Endothelial cell of umbilical vein (primary cell): ENCODE measurements around the gene APOD. TPM values are rescaled to one million over a fixed set of nuclear protein-coding genes. Genes with fewer than 3 reads are reported as not detected.
A peak's percentile ranks its signal among the peaks of the same experiment; 100 is the strongest.

Experiments
- BruUV-seq: library from RNA; stranded (reverse); fragments of 400-500 nt; replicated peaks from 2 replicates; lab custom pipeline; 2021; lab: Mats Ljungman, UMichigan
- CTCF ChIA-PET: fragments of 300-600, 350-600 bp; sonication (Branson Sonifier 250); formaldehyde crosslinking; loops from one replicate; lab custom pipeline; 2021; ENCODE audit warnings: antibody characterized with exemption, inconsistent platforms; lab: Charles Lee
- POLR2A ChIA-PET: fragments of 300-600, 350-600 bp; sonication (Branson Sonifier 250); formaldehyde crosslinking; loops from one replicate; lab custom pipeline; 2021; ENCODE audit warnings: antibody characterized with exemption, inconsistent platforms; lab: Charles Lee
- DNase-seq: peaks from one replicate; pipeline ENCODE4 v3.0.0-alpha.2; 2011; ENCODE audit warnings: low read depth, low spot score
- FAIRE-seq: peaks from 2 replicates; lab custom pipeline; 2011; peaks lifted over from hg19 to GRCh38; lab: Jason Lieb, UNC
- H2AFZ ChIP-seq: 2 replicates; pipeline ENCODE4 v1.6.0; 2012; ENCODE audit warnings: low read depth, low read length, control low read depth, inconsistent platforms
- H3K27ac ChIP-seq: 2 replicates; pipeline ENCODE4 v1.5.1; 2011; ENCODE audit warnings: low read depth, mild to moderate bottlenecking, control low read depth, low read length, moderate library complexity; ENCODE audit not compliant: insufficient read depth
- H3K27me3 ChIP-seq, 2 experiments: 2 replicates each; pipeline versions ENCODE4 v1.6.0 to v1.6.1; 2011; ENCODE audit warnings: low read length in 2 of 2, mixed read lengths in 1 of 2; ENCODE audit not compliant: control insufficient read depth in 2 of 2, insufficient read depth in 2 of 2
- H3K36me3 ChIP-seq, 2 experiments: 2 replicates in 1 of 2; 3 replicates in 1 of 2; pipeline ENCODE4 v1.5.1; 2011; ENCODE audit warnings: low read length in 2 of 2, mild to moderate bottlenecking in 1 of 2, moderate library complexity in 1 of 2; ENCODE audit not compliant: control insufficient read depth in 2 of 2, insufficient read depth in 2 of 2; ENCODE audit errors: extremely low read depth in 1 of 2
- H3K4me1 ChIP-seq: 3 replicates; pipeline ENCODE4 v1.5.1; 2011; ENCODE audit warnings: mild to moderate bottlenecking, low read length; ENCODE audit not compliant: control insufficient read depth, insufficient read depth; ENCODE audit errors: extremely low read depth
- H3K4me2 ChIP-seq: 2 replicates; pipeline ENCODE4 v1.6.1; 2011; ENCODE audit warnings: low read length, control low read depth, mixed read lengths; ENCODE audit not compliant: insufficient read depth
- H3K4me3 ChIP-seq, 3 experiments: fragments of 200-600 bp in 1 of 3; sonication (generic), shearing (Covaris generic) in 1 of 3; replicated peaks in 1 of 3; 2 replicates each; pipeline ENCODE4 v1.5.1; 2011 to 2016; ENCODE audit warnings: control low read depth in 3 of 3, low read length in 3 of 3, mild to moderate bottlenecking in 2 of 3, inconsistent platforms in 1 of 3, low read depth in 1 of 3, moderate library complexity in 1 of 3; ENCODE audit not compliant: insufficient read depth in 1 of 3
- H3K79me2 ChIP-seq: 2 replicates; pipeline ENCODE4 v1.6.0; 2012; ENCODE audit warnings: low read length, inconsistent platforms; ENCODE audit not compliant: control insufficient read depth, insufficient read depth
- H3K9ac ChIP-seq: replicated peaks from 2 replicates; pipeline ENCODE3; 2011; ENCODE audit warnings: low read length, control low read depth; ENCODE audit not compliant: insufficient read depth; ENCODE audit errors: extremely low read depth
- H3K9me1 ChIP-seq: replicated peaks from 3 replicates; pipeline ENCODE4 v1.6.0; 2011; ENCODE audit warnings: mild to moderate bottlenecking, low read length; ENCODE audit not compliant: control insufficient read depth, insufficient read depth; ENCODE audit errors: extremely low read depth
- H3K9me3 ChIP-seq: replicated peaks from 2 replicates; pipeline ENCODE4 v1.5.1; 2012; ENCODE audit warnings: low read length, inconsistent platforms; ENCODE audit not compliant: control insufficient read depth, insufficient read depth
- H4K20me1 ChIP-seq: replicated peaks from 2 replicates; pipeline ENCODE3; 2011; ENCODE audit warnings: mild to moderate bottlenecking, low read length; ENCODE audit not compliant: control insufficient read depth, insufficient read depth; ENCODE audit errors: extremely low read depth
- CTCF ChIP-seq, 2 donors: IDR thresholded peaks; 1 replicate in 1 of 2; 2 replicates in 1 of 2; pipeline ENCODE4 v1.5.1; 2011; ENCODE audit warnings: low read length in 2 of 2, mild to moderate bottlenecking in 2 of 2, moderate library complexity in 2 of 2, control low read depth in 1 of 2, inconsistent platforms in 1 of 2, low read depth in 1 of 2; ENCODE audit not compliant: insufficient read depth in 1 of 2; ENCODE audit errors: extremely low read depth in 1 of 2
- GATA2 ChIP-seq: IDR thresholded peaks from 2 replicates; pipeline ENCODE4 v1.7.0; 2011; ENCODE audit warnings: low read depth, mild to moderate bottlenecking, moderate library complexity, mixed read lengths, low read length; ENCODE audit not compliant: insufficient read length, insufficient read depth
- dilution Hi-C: fragments of 300-500 bp; cut with MboI; formaldehyde crosslinking; loops from one replicate; pipeline ENCODE4 v1.15.0; 2019; ENCODE audit warnings: low sequenced_read_pairs; ENCODE audit not compliant: extremely low pct_ligation_motif_present
- intact Hi-C: fragments of 100-400 bp; cut with micrococcal nuclease; formaldehyde crosslinking; loops from one replicate; pipeline ENCODE4 v1.10.0; 2022
- polyA plus RNA-seq, 4 experiments: library from polyadenylated mRNA; depleted of rRNA in 3 of 4; stranded (reverse) in 3 of 4; unstranded in 1 of 4; fragments of >200 nt; gene quantifications; 2 replicates each; pipeline versions ENCODE4 v1.2.1 to v1.2.3, GENCODE V29; 2011 to 2012; ENCODE audit warnings: missing spikeins in 1 of 4
- small RNA-seq: library from RNA; depleted of rRNA; stranded (forward); fragments of <200 nt; gene quantifications from one replicate; pipeline ENCODE3, GENCODE V24; 2012; ENCODE audit warnings: low replicate concordance, low read depth; ENCODE audit not compliant: insufficient read depth, insufficient read length
- total RNA-seq: library from RNA; stranded (reverse); gene quantifications from 2 replicates; pipeline ENCODE4 v1.2.3, GENCODE V29; 2021

Gene APOD
- total and polyA plus RNA-seq, 2 donors (not counting 3 experiments of a cell fraction or from before 2014, with no cell fraction given) = 2.2 to 2.9 TPM

- FAIRE-seq (peak; percentile 78), DNase-seq (peak; percentile 38)
- H3K27ac ChIP-seq = no peak overlapping the region
- H3K4me2 ChIP-seq = no peak overlapping the region
- no peaks in the 10 kb centered on the region for H3K9me1 ChIP-seq
- H2AFZ ChIP-seq = no peak overlapping the region
- intact Hi-C loops (loop anchor here (1.0 to 10.0 kb wide), 4 partner anchors 78 to 840 kb away; partner anchors contain the start of genes ACAP2 and XXYLT1), dilution Hi-C loops (no loop called here)
- CTCF ChIA-PET = interaction anchor here (0.7 to 7.0 kb wide), 9 partner anchors 11 to 850 kb away, joined by 3 to 195 read pairs (median 4); partner anchors contain the start of genes LSG1 and XXYLT1
- H3K36me3 ChIP-seq = peaks cover 5% of the 10 kb centered on the region in 2 experiments
- no peaks in the 10 kb centered on the region for H3K27me3 ChIP-seq
- no peaks in the 10 kb centered on the region for H3K79me2 ChIP-seq
- H3K4me1 ChIP-seq = no peaks in the 10 kb centered on the region
- POLR2A ChIA-PET = no interaction called here
- H3K9ac ChIP-seq = no peak overlapping the region
- H3K4me3 ChIP-seq = no peak overlapping the region
- H4K20me1 ChIP-seq = no peaks in the 10 kb centered on the region
- H3K9me3 ChIP-seq = no peaks in the 10 kb centered on the region
- no TSS peak for BruUV-seq
- TF ChIP-seq GATA2 (no peak), CTCF (IDR thresholded peaks at IDR 0.05; ENCODE audit: extremely low read depth in 1 of 2, insufficient read depth in 1 of 2, low read depth in 1 of 2, low read length in 2 of 2) (peak; percentile 22 to 34)
Observed at GRCh38 chr3:195522254-195523023, 61.3 kb downstream of the APOD start.

Small RNA genes lying within 50 kb of the gene (small RNA-seq; reads per million reads assigned to genes)
- gene RN7SL73P = not detected
- gene RNU6ATAC24P = not detected

Other genes starting within 250 kb of the APOD start
- 34.4 and 36.9 TPM in 2 replicates for gene ACAP2, start 140.9 kb downstream of the APOD start, total RNA-seq
- 5.5 and 13.6 TPM in 2 replicates for gene ACAP2, start 140.9 kb downstream of the APOD start, polyA plus RNA-seq
- gene PPP1R2, start 40.6 kb downstream of the APOD start, total RNA-seq = 36.2 and 37.3 TPM in 2 replicates
- 18.1 and 19.9 TPM in 2 replicates for gene PPP1R2, start 40.6 kb downstream of the APOD start, polyA plus RNA-seq
- 0.62 and 0.81 TPM in 2 replicates for gene MUC20, start 137.0 kb upstream of the APOD start, total RNA-seq
- gene MUC20, start 137.0 kb upstream of the APOD start, polyA plus RNA-seq = 0.18 TPM in 1 of 2 replicates, not detected in the other
- not detected in 2 replicates for gene MUC4, start 228.0 kb upstream of the APOD start, total RNA-seq
- 0.04 and 0.06 TPM in 2 replicates for gene MUC4, start 228.0 kb upstream of the APOD start, polyA plus RNA-seq